Vein endothelial cell (primary cell): ENCODE measurements around the gene KCNG4. TPM values are rescaled to one million over a fixed set of nuclear protein-coding genes. Genes with fewer than 3 reads are reported as not detected.

Source experiments
- small RNA-seq: library from RNA; depleted of rRNA; stranded (forward); fragments of <200 nt; gene quantifications from one replicate; pipeline ENCODE3, GENCODE V24; 2012
- total RNA-seq: library from RNA; depleted of rRNA; stranded (reverse); fragments of >200 nt; gene quantifications from 2 replicates; pipeline ENCODE4 v1.2.3, GENCODE V29; 2012

The KCNG4 gene
- not detected in 2 replicates for total RNA-seq

GRCh38 chr16:84239909-84240308, at the start of gene KCNG4:
TSS of gene KCNG4 (minus strand) at chr16:84240012. CDS start at chr16:84237485, 2,527 bp downstream.

GRCh38 chr16:84190731-84191388, 49.0 kb downstream of the KCNG4 start, which contains the start of gene ADAD2:
TSS of gene ADAD2 (plus strand) at chr16:84191157. CDS start at chr16:84191231, 74 bp downstream.

GRCh38 chr16:84186685-84187437, 53.0 kb downstream of the KCNG4 start, which contains the start of gene TAF1C:
TSS of gene TAF1C (minus strand) at chr16:84187057. CDS start at chr16:84184988, 2,069 bp downstream.

Small RNAs within 50 kb of the gene (small RNA-seq; reads per million reads assigned to genes)
- not detected for gene RNA5SP433

Other genes with a start within 250 kb of the KCNG4 start
- not detected in 2 replicates for gene SLC38A8, start 197.2 kb downstream of the KCNG4 start, total RNA-seq
- gene MBTPS1, start 123.1 kb downstream of the KCNG4 start, total RNA-seq = 102 TPM in 2 replicates
- gene HSDL1, start 94.8 kb downstream of the KCNG4 start, total RNA-seq = 28.4 and 28.9 TPM in 2 replicates
- gene DNAAF1, start 94.7 kb downstream of the KCNG4 start, total RNA-seq = 0.10 TPM in 1 of 2 replicates, not detected in the other
- gene TAF1C, start 53.0 kb downstream of the KCNG4 start, total RNA-seq = 29.4 and 51.8 TPM in 2 replicates
- 0.10 TPM in 1 of 2 replicates, not detected in the other for gene ADAD2, start 48.9 kb downstream of the KCNG4 start, total RNA-seq
- gene WFDC1, start 54.9 kb upstream of the KCNG4 start, total RNA-seq = not detected in 2 replicates
- gene ATP2C2, start 128.5 kb upstream of the KCNG4 start, total RNA-seq = not detected in 2 replicates